NOMO-1 treated with dmso at 0.1 percent for 144 hours (cell line): Measurements from ENCODE around the gene MSH3.

ENCODE experiments used
- DNase-seq: peaks from one replicate; lab custom pipeline; 2025; ENCODE audit not compliant: unreplicated experiment; lab: John Stamatoyannopoulos, UW

The MSH3 gene

DNA sequence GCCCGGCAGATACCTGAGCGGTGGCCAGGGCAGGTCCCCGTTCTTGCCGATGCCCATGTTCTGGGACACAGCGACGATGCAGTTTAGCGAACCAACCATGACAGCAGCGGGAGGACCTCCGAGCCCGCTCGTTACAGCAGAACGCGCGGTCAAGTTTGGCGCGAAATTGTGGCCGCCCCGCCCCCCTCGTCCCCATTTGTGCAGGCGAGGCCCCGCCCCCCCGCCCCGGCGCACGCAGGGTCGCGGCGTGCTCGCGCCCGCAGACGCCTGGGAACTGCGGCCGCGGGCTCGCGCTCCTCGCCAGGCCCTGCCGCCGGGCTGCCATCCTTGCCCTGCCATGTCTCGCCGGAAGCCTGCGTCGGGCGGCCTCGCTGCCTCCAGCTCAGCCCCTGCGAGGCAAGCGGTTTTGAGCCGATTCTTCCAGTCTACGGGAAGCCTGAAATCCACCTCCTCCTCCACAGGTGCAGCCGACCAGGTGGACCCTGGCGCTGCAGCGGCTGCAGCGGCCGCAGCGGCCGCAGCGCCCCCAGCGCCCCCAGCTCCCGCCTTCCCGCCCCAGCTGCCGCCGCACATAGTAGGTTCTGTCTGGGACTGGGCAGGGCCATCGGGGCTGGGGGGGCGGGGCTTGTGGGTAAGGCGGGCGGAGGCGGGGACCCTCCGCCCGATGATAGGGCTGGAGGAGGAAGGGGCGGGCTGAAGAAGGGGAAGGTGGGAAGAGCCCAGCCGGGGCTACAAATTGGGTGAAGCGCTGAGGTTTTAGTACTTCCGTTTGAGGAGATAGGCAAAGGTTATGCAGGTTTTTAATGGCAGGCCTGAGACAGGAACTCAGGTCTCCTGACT is at the start of gene MSH3, which contains the start of gene DHFR:
TSS of gene MSH3 (plus strand) at position 262 of the 840 bp plus-strand sequence. CDS start at position 338, 76 bp downstream.
TSS of gene DHFR (minus strand) at position 593 of the 840 bp plus-strand sequence. CDS start at position 99, 494 bp downstream.
- DNase-seq: peak; percentile 93

DNA sequence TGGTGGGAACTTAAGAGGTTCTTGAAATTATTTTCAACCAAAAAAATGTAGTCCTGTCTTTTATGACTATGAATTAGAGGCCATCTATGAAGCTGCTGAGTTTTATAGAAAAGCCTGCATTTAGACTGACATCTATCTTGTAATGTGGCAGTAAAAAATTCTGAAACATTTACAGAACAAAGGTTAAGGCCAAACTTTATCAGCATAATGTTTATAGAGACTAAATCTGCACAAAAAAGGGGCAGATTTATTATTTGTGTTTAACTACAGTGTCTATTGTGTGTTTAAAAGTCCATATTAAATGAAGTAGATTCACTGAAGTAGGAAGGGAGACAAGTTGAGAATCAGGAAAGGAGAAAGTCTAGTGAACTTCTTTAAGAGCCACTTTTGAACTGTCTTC is 47.1 kb upstream of the MSH3 start:
- DNase-seq: no peak

DNA sequence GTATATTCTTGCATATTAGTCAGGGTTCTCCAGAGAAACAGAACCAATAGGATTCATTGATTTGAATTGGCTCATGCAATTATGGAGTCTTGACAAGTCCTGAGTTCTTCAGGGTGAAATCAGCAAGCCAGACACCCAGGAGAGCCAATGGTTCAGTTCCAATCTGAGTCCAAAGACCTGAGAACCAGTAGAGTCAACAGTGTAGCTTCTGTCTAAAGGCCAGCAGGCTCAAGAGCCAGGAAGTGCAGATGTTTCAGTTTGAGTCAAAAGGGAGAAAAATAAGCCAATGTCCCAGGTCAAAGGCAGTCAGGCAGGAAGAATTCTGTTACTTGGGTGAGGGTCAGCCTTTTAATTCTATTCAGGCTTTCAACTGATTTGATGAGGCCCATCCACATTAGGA is 46.6 kb upstream of the MSH3 start:
- DNase-seq: no peak

DNA sequence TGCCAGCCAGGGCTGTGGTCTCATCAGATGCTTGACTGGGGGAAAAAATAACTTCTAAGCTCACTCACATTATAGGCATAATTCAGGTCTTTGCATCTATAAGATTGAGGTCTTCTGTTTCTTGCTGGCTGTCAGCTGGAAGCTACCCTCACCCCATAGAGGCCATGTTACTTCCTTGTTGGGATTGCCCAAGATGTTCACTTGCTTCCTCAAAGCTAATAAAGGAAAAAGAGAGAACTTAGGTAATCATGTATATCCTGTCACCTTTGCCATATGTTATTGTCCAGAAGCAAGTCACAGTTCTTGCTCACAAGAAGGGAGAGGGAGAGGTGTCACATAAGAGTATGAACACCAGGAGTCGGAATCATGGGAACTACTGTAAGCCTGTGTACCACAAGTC is 45.7 kb upstream of the MSH3 start:
- peak; percentile 71 for DNase-seq

DNA sequence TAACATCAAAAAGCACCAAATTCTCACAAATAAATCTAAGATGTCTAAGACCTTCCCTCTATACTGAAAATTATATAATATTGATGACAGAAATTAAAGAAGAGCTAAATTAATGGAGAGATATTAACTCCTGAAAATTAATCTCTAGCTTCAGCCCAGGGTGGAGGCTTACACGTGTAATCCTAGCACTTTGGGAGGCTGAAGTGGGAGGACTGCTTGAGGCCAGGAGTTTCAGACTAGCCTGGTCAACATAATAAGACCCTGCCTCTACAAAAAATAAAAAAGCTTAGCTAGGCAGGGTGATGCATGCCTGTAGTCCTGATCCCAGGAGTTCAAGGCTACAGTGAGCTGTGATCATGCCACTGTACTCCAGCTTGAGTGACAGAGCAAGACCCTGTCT is 44.8 kb upstream of the MSH3 start:
- no peak for DNase-seq

DNA sequence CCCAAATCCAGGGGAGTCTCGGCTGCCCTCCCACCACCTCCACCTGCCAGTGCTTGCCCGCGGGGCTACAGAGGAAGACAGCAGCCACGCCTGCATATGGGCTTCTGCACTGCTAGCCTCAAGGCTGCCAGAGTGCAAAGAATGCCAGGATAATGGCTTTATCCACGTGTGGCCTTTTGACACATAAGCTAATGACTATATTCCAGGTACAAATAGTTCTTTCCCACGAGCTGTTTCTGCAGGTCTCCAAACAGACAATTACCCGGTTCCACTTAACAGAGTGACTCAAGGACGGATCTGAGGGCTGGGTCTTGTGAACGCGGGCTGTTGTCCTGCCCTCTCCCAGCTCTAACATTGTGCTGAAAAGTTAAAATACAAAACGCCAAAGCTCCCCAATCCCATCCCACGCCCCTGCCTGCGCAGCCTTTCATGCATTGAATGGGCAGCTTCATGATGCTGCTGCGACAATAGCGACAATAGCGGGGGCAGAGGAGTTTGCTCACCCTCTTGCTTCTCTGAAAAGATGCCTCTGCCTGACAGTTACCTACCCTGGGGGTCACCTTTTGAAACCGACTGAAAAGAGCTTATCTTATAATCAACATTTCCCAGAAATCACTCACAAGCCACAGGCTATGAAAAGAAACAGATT is 39.1 kb upstream of the MSH3 start:
- DNase-seq: no peak

DNA sequence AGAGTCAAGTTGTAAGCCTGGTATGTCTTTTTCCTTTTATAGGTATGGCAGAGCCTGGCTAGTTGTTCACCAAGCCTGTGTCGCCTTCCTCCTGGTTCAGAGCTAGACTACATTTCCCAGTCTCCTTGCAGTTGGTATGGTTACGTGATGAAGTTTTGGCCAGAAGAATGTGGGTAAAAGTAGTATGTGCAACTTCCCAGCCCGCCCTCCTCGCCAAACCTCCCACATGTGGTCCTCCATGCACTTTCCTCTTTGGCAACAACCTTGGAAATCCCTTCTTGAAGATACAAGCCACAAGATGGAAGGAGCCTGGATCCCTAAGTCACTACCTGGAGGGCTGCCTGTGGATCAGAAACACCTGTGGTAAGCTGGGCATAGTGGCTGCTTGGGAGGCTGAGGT is 36.0 kb upstream of the MSH3 start:
- no peak for DNase-seq

DNA sequence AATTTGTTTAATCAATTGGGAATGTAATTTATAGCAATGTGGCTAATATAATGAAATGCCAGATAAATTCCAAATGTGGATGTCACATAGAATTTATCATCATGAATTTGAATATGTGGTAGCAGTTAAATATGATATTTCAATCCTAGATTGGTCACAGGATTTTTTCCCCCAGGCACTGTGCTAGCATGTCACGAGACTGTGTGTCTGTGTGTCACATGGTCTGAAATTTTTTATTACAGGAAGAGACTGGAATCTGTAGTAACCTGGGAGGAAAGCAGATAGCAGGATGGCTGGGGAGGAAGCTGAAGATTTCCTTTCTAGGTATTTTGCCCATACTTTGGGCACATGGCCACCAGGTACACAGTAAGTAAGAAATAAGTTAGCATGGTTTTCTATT is 35.4 kb upstream of the MSH3 start:
- DNase-seq: no peak

DNA sequence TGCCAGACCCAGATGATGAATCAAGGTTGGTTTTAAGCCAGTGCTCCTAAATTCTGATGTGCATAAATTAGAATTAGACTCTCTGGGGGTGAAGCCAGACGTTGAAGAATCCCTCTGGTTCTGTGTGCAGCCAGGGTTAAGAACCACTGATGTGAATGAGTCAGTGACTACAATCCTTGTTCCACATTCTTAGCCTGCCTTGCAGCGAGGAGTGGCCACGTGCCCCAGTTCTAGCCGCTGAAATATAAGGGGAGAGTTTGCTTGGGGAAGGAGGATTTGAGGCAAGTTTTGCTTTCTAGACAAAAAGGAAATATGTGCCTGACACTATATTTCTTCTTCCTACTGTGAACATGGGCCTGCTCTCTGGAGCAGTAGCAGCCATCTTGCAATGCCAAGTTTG is 34.2 kb upstream of the MSH3 start:
- DNase-seq: no peak

DNA sequence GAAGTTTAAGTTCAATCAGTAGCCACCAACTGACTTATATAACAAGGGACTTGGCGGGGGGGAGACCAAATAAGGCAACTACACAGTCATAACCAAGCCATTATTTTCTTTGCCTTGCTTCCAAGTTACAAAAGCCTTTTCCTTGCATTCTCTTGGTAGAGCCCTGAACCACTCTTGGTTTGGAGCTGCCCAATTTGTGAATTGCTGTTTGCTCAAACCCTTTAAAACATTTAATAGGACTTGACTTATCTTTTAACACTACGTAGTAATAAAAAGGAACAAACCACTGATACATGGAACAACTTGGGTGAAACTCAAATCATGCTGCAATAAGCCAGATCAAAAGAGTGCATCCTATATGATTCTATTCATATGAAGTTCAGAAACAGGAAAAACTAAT is 31.7 kb upstream of the MSH3 start:
- DNase-seq: no peak

DNA sequence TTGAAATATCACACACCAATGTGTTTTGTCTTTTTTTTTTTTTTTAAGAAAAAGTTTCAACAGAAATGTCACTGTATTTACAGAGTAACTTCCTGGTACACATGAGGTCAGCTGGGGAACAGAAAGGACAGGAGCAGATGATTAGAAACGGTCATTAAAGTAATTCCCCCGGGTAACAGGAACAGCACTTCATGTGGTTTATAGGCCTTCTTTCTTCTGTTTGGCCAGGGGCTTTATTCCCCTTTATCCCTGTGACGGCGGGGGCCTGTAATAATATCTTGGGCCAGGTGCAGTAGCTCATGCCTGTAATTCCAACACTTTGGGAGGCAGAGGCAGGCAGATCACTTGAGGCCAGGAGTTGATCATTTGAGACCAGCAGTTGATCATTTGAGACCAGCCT is 30.5 kb upstream of the MSH3 start:
- DNase-seq: no peak

DNA sequence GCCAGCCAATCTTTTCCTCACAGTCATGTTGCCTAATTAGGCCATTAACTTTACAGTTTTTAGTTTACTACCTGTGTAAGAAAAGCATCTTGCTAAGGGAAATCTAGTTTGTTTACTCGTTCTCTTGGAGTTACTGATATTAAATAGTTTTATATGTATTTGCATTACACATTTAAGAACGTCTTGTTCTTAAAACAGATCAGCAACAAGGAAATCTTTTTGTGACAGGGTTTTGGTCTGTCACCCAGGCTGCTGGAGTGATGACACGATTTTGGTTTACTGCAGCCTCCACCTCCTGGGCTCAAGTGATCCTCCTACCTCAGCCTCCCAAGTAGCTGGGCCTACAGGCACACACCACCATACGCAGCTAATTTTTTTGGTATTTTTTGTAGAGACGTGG is 29.2 kb upstream of the MSH3 start:
- no peak for DNase-seq

DNA sequence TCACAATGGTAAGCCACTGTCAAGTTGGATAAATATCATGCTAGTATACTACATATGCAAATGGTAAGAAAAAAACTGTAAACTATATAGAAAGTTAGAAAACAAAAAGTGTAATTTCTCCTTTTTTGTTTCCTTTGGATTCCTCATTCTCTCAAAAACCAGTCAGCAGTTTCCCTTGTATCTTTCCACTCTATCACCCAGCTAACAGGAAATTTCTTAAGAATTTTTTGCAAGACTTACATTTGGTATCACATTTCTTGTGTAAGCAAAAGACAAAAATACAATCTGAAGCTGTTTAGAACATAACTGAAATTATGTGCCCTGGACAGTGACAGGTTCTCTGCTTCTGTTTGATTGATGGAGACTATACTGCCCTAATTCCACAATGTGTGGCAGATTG is 25.2 kb upstream of the MSH3 start:
- DNase-seq: no peak

DNA sequence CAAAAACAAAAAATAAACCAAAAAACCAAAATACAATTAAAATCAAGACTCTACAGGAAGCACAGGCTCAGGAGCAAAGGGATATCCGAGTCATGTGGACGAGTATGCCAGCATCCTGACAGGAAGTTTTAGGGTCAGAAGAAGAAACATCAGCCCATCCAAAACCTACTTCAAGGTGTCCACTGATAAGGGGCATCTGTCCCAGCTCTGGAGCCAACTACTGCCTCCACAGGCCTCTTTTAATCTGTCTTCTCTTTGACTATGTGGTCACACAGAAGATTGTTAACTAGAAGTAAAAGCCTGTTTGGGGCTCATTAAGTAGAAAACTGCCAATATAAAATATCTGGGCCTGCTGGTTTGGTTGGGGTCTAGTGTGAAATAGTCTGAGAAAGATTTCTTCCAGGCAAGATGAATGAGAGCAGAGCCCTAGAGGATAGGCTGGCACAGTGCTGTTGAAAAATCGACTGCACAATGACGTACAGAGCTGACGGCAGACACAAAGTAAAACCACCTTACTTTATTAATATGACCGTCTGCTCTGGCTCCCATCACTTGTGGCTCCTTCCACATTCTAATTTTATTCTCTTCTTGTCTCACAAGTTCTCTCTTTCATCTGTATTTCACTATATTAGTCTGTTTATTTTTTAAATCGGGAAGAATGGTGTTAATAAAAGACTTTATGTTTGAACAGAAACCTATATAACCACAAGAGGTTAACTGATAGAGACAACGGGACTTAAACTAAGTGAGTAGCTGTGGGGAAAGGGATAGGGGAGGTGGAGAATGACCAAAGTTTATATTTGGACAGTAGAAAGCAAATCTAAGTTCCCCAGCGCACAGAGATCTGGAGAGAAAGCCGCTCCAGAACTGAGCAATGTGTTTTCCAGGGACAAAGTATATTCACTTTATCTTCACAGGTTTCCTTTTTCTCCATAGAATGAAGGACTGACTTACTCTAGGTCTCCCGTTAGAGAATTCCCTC is 22.9 kb upstream of the MSH3 start:
- no peak for DNase-seq

DNA sequence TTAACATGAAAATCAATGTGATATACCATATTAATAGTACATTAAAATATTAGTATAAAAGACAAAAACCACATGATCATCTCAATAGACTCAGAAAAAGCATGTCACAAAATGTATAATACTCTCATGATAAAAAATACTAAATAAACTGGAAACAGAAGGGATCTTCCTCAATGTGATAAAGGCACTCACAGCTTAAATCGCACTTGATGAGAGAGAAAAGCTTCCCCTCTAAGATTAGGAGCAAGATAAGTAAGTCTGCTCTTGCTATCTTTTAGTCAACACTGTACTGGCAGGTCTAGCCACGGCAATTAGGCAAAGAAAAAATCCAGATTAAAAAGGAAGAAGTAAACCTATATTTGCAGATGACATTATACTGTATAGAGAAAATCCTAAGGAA is 21.8 kb upstream of the MSH3 start:
- no peak for DNase-seq

DNA sequence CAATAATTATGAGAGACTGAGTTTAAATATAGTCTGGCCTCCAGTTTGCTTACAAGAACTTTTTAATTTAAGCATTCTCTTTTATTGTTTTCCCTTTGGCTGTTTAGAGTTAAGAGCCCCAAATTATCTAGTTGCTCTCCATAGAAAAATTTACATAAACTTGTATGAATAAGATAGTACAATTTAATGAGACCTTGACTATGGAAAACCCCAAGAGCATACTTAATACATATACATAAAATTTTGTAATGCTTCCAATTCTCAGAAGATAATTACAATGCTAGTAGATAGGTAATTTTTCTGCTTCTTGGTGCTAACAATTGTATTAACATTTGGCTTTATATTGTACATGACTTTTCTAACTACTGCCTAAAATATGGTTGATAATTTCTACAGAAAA is 20.3 kb upstream of the MSH3 start:
- no peak for DNase-seq

DNA sequence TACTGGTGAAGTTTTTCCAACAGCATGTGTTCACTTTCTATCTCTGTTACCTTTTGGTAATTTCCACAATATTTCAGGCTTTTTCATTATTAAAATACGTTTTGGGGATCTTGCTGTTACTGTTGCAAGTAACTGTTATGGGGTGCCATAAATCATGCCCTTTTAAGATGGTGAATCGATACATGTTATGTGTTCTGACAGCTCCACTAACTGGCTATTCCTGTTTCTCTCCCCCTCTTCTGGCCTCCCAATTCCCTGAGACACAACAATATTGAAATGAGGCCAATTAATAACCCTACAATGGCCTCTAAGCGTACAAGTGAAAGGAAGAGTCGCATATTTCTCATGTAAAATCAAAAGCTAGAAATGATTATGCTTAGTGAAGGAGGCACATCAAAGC is 13.1 kb upstream of the MSH3 start:
- no peak for DNase-seq

DNA sequence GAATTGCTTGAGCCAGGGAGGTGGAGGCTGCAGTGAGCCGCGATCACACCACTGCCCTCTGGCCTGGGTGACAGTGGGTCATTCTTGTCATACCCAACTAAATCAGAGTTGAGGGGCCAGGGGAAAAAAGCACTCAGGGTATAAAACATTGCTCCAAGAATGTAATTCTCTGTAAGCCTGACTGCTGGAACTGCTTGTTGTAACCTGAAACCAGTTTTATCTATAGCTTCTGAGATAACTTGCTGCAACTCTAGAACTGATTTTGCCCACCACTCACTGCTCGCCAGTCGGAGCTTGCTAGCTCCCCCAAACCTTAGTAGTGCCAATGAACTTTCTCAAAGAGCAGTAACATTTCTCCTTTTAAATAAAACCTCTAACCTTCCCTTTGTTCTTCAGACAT is 9.6 kb upstream of the MSH3 start:
- no peak for DNase-seq

DNA sequence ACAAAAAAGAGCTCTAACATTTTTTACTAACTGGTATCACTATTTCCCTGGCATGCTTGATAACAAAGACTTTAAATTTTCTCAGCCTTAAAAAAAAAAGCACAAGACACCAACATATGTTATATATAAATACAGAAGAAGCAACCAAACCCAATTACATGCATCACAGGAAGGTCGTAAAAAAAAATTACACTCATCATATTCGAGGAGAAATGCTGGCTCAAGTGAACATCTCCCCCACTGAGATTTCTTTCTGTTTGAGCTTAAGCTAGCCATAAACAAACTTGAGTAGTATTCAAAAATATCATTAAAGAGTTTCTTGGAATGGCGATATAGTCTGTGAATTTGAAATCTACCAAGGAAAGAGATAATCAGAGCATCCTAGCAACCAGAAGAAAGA is 7.5 kb upstream of the MSH3 start:
- DNase-seq: no peak

DNA sequence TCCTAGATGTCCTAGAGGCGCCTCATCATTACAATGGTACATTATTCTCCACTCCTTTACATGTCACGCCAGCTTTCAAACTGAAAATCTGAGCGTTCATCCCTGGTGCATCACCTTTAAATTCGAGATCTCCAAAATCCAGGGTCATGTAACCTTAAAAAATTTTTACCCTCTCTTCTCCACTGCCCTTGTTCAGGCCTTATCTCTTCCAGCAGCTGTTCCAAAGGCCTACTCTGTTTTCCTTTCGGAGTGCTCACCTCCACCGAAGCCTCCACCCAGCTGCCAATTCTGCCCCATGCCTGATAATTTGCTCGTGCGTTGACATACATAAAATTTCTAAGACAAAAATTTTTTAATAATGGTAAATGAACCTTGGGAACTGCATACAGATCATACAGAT is 950 bp upstream of the MSH3 start:
- no peak for DNase-seq

DNA sequence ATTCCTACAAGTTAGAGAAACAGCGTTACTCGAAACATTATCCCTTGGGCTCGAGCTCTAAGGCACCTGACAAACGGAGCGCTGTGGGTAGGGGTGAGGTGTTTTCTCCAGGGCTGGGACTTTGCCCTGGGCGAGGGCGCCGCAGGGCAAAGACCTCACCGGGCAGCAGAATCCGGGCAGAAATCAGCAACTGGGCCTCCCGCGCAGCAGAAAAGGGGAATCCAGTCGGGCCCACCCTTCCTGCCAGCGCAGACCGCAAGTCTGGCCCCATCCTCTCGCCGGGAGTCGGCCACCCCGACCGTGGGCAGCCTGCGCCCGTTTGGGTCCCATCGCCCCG is 430 bp upstream of the MSH3 start:
- peak; percentile 22 for DNase-seq
